CD4-positive, alpha-beta memory T cell (primary cell): ENCODE data around the gene STAT4. TPM values are rescaled to one million over a fixed set of nuclear protein-coding genes. Genes with fewer than 3 reads are reported as not detected.

Experiments
- CTCF ChIA-PET: fragments of 350-600 bp; sonication (Branson Sonifier 250); formaldehyde crosslinking; loops from one replicate; lab custom pipeline; 2021; ENCODE audit warnings: inconsistent platforms; ENCODE audit not compliant: partially characterized antibody; lab: Charles Lee
- POLR2A ChIA-PET: fragments of 350-600 bp; sonication (Branson Sonifier 250); formaldehyde crosslinking; loops from one replicate; lab custom pipeline; 2021; ENCODE audit not compliant: partially characterized antibody; lab: Charles Lee
- DNase-seq, 5 donors: peaks; one replicate each; pipeline versions ENCODE4 v3.0.0 to v3.0.0-alpha.2; 2020 to 2022; ENCODE audit warnings: mixed read lengths in 1 of 5
- H3K27ac ChIP-seq: one replicate; pipeline ENCODE4 v1.7.0; 2013; ENCODE audit warnings: low read depth, low read length
- H3K27me3 ChIP-seq: 2 replicates; pipeline ENCODE4 v1.7.0; 2013; ENCODE audit warnings: mild to moderate bottlenecking, low read length, moderate library complexity; ENCODE audit not compliant: insufficient read depth
- H3K36me3 ChIP-seq: 2 replicates; pipeline ENCODE4 v1.7.0; 2013; ENCODE audit warnings: mild to moderate bottlenecking, low read length, moderate library complexity; ENCODE audit not compliant: insufficient read depth
- H3K4me1 ChIP-seq: 2 replicates; pipeline ENCODE4 v1.7.0; 2013; ENCODE audit warnings: mild to moderate bottlenecking, low read length, moderate library complexity; ENCODE audit not compliant: insufficient read depth
- H3K4me3 ChIP-seq, 2 donors: one replicate each; pipeline ENCODE4 v1.7.0; 2013; ENCODE audit warnings: low read length in 2 of 2, mild to moderate bottlenecking in 1 of 2
- H3K9me3 ChIP-seq, 2 donors: one replicate each; pipeline ENCODE4 v1.7.0; 2013; ENCODE audit warnings: low read length in 2 of 2, control low read depth in 1 of 2; ENCODE audit not compliant: control insufficient read depth in 1 of 2
- H3K27ac Mint-ChIP-seq, 7 donors: one replicate each; pipeline ENCODE4 v1.8.0; 2020 to 2021; ENCODE audit warnings: mixed read lengths in 7 of 7, mild to moderate bottlenecking in 6 of 7, inconsistent platforms in 3 of 7, moderate library complexity in 3 of 7
- H3K27me3 Mint-ChIP-seq, 2 donors: one replicate each; pipeline ENCODE4 v1.8.0; 2020 to 2021; ENCODE audit warnings: mixed read lengths in 2 of 2
- H3K36me3 Mint-ChIP-seq, 2 donors: one replicate each; pipeline ENCODE4 v1.8.0; 2020 to 2021; ENCODE audit warnings: mixed read lengths in 2 of 2, inconsistent platforms in 1 of 2, mild to moderate bottlenecking in 1 of 2
- H3K4me1 Mint-ChIP-seq, 4 donors: one replicate each; pipeline ENCODE4 v1.8.0; 2020 to 2021; ENCODE audit warnings: mixed read lengths in 4 of 4, mild to moderate bottlenecking in 1 of 4
- H3K4me3 Mint-ChIP-seq, 8 donors: one replicate each; pipeline ENCODE4 v1.8.0; 2020 to 2021; ENCODE audit warnings: mixed read lengths in 8 of 8, mild to moderate bottlenecking in 7 of 8, moderate library complexity in 6 of 8, inconsistent platforms in 3 of 8
- H3K9me3 Mint-ChIP-seq, 8 donors: one replicate each; pipeline ENCODE4 v1.8.0; 2020 to 2021; ENCODE audit warnings: mixed read lengths in 8 of 8, mild to moderate bottlenecking in 5 of 8, inconsistent platforms in 3 of 8, moderate library complexity in 1 of 8
- intact Hi-C: fragments of 100-400 bp; cut with micrococcal nuclease; formaldehyde crosslinking; loops from one replicate; pipeline ENCODE4 v1.15.1; 2023
- polyA plus RNA-seq, 2 donors: library from polyadenylated mRNA; unstranded; fragments of 300-500 nt; fragmentation: Illumina TruSeq; gene quantifications; one replicate each; pipeline ENCODE4 v1.2.3, GENCODE V29; 2021
- total RNA-seq, 2 experiments: library from RNA; stranded (reverse); gene quantifications; one replicate each; pipeline ENCODE4 v1.2.3, GENCODE V29; 2021

STAT4 gene
- total and polyA plus RNA-seq, 4 experiments from 2014 or later, result 69.7 to 119 (median 95.3) TPM

- CTCF ChIA-PET, result interaction anchor here (0.6 to 1.8 kb wide), 9 partner anchors 8 to 162 kb away, joined by 3 to 8 read pairs (median 4); no protein-coding TSS in a partner anchor
These were observed 162.9 kb downstream of the STAT4 start for GRCh38 chr2:190987938-190988337.

GRCh38 chr2:190987116-190987515 lies 163.7 kb downstream of the STAT4 start:
- POLR2A ChIA-PET, result interaction anchor here (0.7 to 1.6 kb wide), 3 partner anchors 19 to 33 kb away, joined by 3 to 4 read pairs (median 3); no protein-coding TSS in a partner anchor
- no peaks in the 10 kb centered on the region for H3K27me3 ChIP-seq
- Mint-ChIP-seq H3K27me3 (no peaks in the 10 kb centered on the region), H3K27ac (peak overlapping the region in 4 of 7 donors; percentile 9 to 76 (median 42)), H3K36me3 (peaks cover 82 to 92% of the 10 kb centered on the region in 2 donors), H3K4me3 (no peak overlapping the region), H3K9me3 (no peaks in the 10 kb centered on the region), H3K4me1 (peaks cover 14 to 30% (median 20%) of the 10 kb centered on the region in 4 donors)
- H3K9me3 ChIP-seq, result no peaks in the 10 kb centered on the region
- peaks cover 13% of the 10 kb centered on the region for H3K4me1 ChIP-seq
- H3K27ac ChIP-seq, result no peak overlapping the region
- DNase-seq, result no peak
- H3K36me3 ChIP-seq, result peaks cover 99% of the 10 kb centered on the region
- CTCF ChIA-PET, result interaction anchor here (1.2 to 1.8 kb wide), 5 partner anchors 9 to 42 kb away, joined by 4 to 8 read pairs (median 4); no protein-coding TSS in a partner anchor
- no peak overlapping the region for H3K4me3 ChIP-seq
- intact Hi-C loops, result loop anchor here (5.0 kb wide), 1 partner anchor 35 kb away; no protein-coding TSS in a partner anchor

More at GRCh38 chr2:190987938-190988337, 162.9 kb downstream of the STAT4 start:
- Mint-ChIP-seq H3K4me3 (no peak overlapping the region), H3K27me3 (no peaks in the 10 kb centered on the region), H3K9me3 (no peaks in the 10 kb centered on the region), H3K36me3 (peaks cover 79 to 91% of the 10 kb centered on the region in 2 donors), H3K4me1 (peaks cover 8 to 28% (median 15%) of the 10 kb centered on the region in 4 donors), H3K27ac (peak overlapping the region; percentile 17 to 90 (median 54))
- H3K9me3 ChIP-seq, result no peaks in the 10 kb centered on the region
- peaks cover 97% of the 10 kb centered on the region for H3K36me3 ChIP-seq
- no peaks in the 10 kb centered on the region for H3K27me3 ChIP-seq
- intact Hi-C loops, result loop anchor here (5.0 kb wide), 1 partner anchor 34 kb away; no protein-coding TSS in a partner anchor
- H3K4me1 ChIP-seq, result peaks cover 13% of the 10 kb centered on the region
- POLR2A ChIA-PET, result interaction anchor here (1.0 to 1.6 kb wide), 3 partner anchors 20 to 106 kb away, joined by 3 to 4 read pairs (median 4); no protein-coding TSS in a partner anchor
- DNase-seq, result no peak
- H3K4me3 ChIP-seq, result no peak overlapping the region
- no peak overlapping the region for H3K27ac ChIP-seq

- ChIA-PET CTCF (interaction anchor here (1.4 to 1.5 kb wide), 3 partner anchors 10 to 43 kb away, joined by 4 read pairs; no protein-coding TSS in a partner anchor), POLR2A (no interaction called here)
- H3K27ac ChIP-seq, result no peak overlapping the region
- H3K4me3 ChIP-seq, result no peak overlapping the region
- no peaks in the 10 kb centered on the region for H3K27me3 ChIP-seq
- Mint-ChIP-seq H3K4me3 (no peak overlapping the region), H3K9me3 (no peaks in the 10 kb centered on the region), H3K27ac (peak overlapping the region in 5 of 7 donors; percentile 46 to 75 (median 66)), H3K4me1 (peaks cover 14 to 30% (median 21%) of the 10 kb centered on the region in 4 donors), H3K36me3 (peaks cover 86 to 94% of the 10 kb centered on the region in 2 donors), H3K27me3 (no peaks in the 10 kb centered on the region)
- peaks cover 13% of the 10 kb centered on the region for H3K4me1 ChIP-seq
- DNase-seq, result no peak
- no peaks in the 10 kb centered on the region for H3K9me3 ChIP-seq
- H3K36me3 ChIP-seq, result peaks cover 99% of the 10 kb centered on the region
- intact Hi-C loops, result loop anchor here (5.0 kb wide), 1 partner anchor 36 kb away; no protein-coding TSS in a partner anchor
These were observed 164.4 kb downstream of the STAT4 start for GRCh38 chr2:190986221-190986953.

GRCh38 chr2:190984595-190984994 lies 166.2 kb downstream of the STAT4 start:
- DNase-seq, result peak in 1 of 5 donors; percentile 43
- no peak overlapping the region for H3K4me3 Mint-ChIP-seq
- H3K27me3 ChIP-seq, result no peaks in the 10 kb centered on the region

GRCh38 chr2:190982262-190983034 lies 168.3 kb downstream of the STAT4 start:
- no peak overlapping the region for H3K4me3 ChIP-seq
- H3K27ac ChIP-seq, result no peak overlapping the region
- peaks cover 99% of the 10 kb centered on the region for H3K36me3 ChIP-seq
- Mint-ChIP-seq H3K36me3 (peaks cover 94 to 96% of the 10 kb centered on the region in 2 donors), H3K27ac (peak overlapping the region; percentile 61 to 81 (median 73)), H3K27me3 (no peaks in the 10 kb centered on the region), H3K4me1 (peaks cover 21 to 38% (median 29%) of the 10 kb centered on the region in 4 donors), H3K4me3 (no peak overlapping the region), H3K9me3 (peaks cover 0 to 4% (median 0%) of the 10 kb centered on the region in 8 donors)
- no peak for DNase-seq
- peaks cover 12% of the 10 kb centered on the region for H3K4me1 ChIP-seq
- intact Hi-C loops, result loop anchor here (2.0 kb wide), 1 partner anchor 14 kb away; no protein-coding TSS in a partner anchor
- no peaks in the 10 kb centered on the region for H3K9me3 ChIP-seq
- no peaks in the 10 kb centered on the region for H3K27me3 ChIP-seq
- ChIA-PET POLR2A (interaction anchor here (1.0 to 1.4 kb wide), 2 partner anchors 31 to 59 kb away, joined by 3 to 6 read pairs; partner anchors contain the start of gene STAT1), CTCF (interaction anchor here (1.6 kb wide), 1 partner anchor 133 kb away, joined by 4 read pairs; no protein-coding TSS in a partner anchor)

More at GRCh38 chr2:190984595-190984994, 166.2 kb downstream of the STAT4 start:
- peaks cover 0 to 4% (median 0%) of the 10 kb centered on the region in 8 donors for H3K9me3 Mint-ChIP-seq
- peaks cover 99% of the 10 kb centered on the region for H3K36me3 ChIP-seq
- H3K27ac ChIP-seq, result no peak overlapping the region
- peak overlapping the region; percentile 18 to 86 (median 59) for H3K27ac Mint-ChIP-seq
- no peaks in the 10 kb centered on the region for H3K27me3 Mint-ChIP-seq
- H3K4me1 ChIP-seq, result peaks cover 13% of the 10 kb centered on the region
- POLR2A ChIA-PET, result interaction anchor here (1.1 kb wide), 1 partner anchor 13 kb away, joined by 5 read pairs; no protein-coding TSS in a partner anchor
- H3K4me3 ChIP-seq, result no peak overlapping the region
- H3K4me1 Mint-ChIP-seq, result peaks cover 17 to 43% (median 22%) of the 10 kb centered on the region in 4 donors
- H3K9me3 ChIP-seq, result no peaks in the 10 kb centered on the region
- peaks cover 92 to 95% of the 10 kb centered on the region in 2 donors for H3K36me3 Mint-ChIP-seq
- intact Hi-C loops, result no loop called here
- CTCF ChIA-PET, result interaction anchor here (1.2 to 1.6 kb wide), 4 partner anchors 11 to 135 kb away, joined by 3 to 4 read pairs (median 4); no protein-coding TSS in a partner anchor

GRCh38 chr2:190981733-190982132 lies 169.1 kb downstream of the STAT4 start:
- intact Hi-C loops, result loop anchor here (2.0 kb wide), 1 partner anchor 15 kb away; no protein-coding TSS in a partner anchor

More at GRCh38 chr2:190981733-190982132, 169.1 kb downstream of the STAT4 start:
- POLR2A ChIA-PET, result no interaction called here
- CTCF ChIA-PET, result interaction anchor here (0.5 to 1.2 kb wide), 2 partner anchors 48 to 584 kb away, joined by 3 read pairs; no protein-coding TSS in a partner anchor
- no peak for DNase-seq
- H3K4me1 ChIP-seq, result peaks cover 8% of the 10 kb centered on the region
- H3K27ac Mint-ChIP-seq, result peak overlapping the region; percentile 22 to 74 (median 59)
- no peak overlapping the region for H3K4me3 Mint-ChIP-seq
- H3K36me3 Mint-ChIP-seq, result peaks cover 92 to 95% of the 10 kb centered on the region in 2 donors
- H3K27ac ChIP-seq, result no peak overlapping the region
- H3K4me1 Mint-ChIP-seq, result peaks cover 21 to 38% (median 28%) of the 10 kb centered on the region in 4 donors
- H3K36me3 ChIP-seq, result peaks cover 99% of the 10 kb centered on the region
- peaks cover 0 to 4% (median 0%) of the 10 kb centered on the region in 8 donors for H3K9me3 Mint-ChIP-seq
- H3K4me3 ChIP-seq, result no peak overlapping the region
- H3K9me3 ChIP-seq, result no peaks in the 10 kb centered on the region
- no peaks in the 10 kb centered on the region for H3K27me3 ChIP-seq
- no peaks in the 10 kb centered on the region for H3K27me3 Mint-ChIP-seq
